ES-I3 (cell line): Measurements from ENCODE around the gene OR8B8.

ENCODE experiments used
- H3K36me3 ChIP-seq: 2 replicates; pipeline ENCODE4 v1.6.1; 2013; ENCODE audit warnings: mild to moderate bottlenecking, low read length, control low read depth, moderate library complexity; ENCODE audit not compliant: insufficient read depth
- H3K4me1 ChIP-seq: 2 replicates; pipeline ENCODE4 v1.6.1; 2013; ENCODE audit warnings: mild to moderate bottlenecking, control low read depth, low read length; ENCODE audit not compliant: insufficient read depth
- H3K9ac ChIP-seq: 2 replicates; pipeline ENCODE4 v1.6.1; 2013; ENCODE audit warnings: low read depth, mild to moderate bottlenecking, low read length, moderate library complexity
- H3K9me3 ChIP-seq: 2 replicates; pipeline ENCODE4 v1.6.1; 2013; ENCODE audit warnings: mild to moderate bottlenecking, low read length, moderate library complexity; ENCODE audit not compliant: control insufficient read depth, insufficient read depth

Gene OR8B8

DNA sequence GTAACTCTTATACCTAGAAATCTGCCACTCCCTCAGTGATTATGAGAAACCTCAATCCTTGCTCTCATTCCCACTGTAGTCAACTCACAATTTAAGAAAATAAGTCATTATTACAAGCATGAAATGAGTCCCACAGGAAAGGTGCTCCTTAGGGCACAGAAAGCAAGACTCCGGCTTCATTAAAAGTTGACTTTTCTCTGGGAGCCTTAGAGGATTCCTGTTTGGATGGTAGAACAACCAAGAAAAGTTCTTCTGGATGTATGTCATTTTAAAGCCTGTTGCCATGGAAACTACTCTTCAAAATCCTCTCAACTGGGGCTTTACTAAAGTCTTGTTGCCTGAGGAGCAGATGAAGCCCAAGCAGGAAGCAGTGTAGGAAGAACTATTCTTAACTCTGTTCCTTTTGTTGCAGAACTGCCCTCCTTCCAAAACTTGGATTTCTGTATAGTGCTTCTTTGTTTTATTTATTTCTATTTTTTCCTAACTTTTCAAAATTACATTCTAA, at the start of gene OR8B8:
TSS of gene OR8B8 (minus strand) at position 51 of the 505 bp plus-strand sequence. CDS start 4,611 bp downstream, outside the sequence.
- Histone ChIP-seq H3K36me3 (no peaks in the 10 kb centered on the region), H3K9me3 (no peaks in the 10 kb centered on the region), H3K9ac (no peak within 1 kb of the TSS), H3K4me1 (no peaks in the 10 kb centered on the region)

GRCh38 chr11:124493016-124493655, 47.6 kb upstream of the OR8B8 start:
- no peaks in the 10 kb centered on the region for H3K4me1 ChIP-seq
- H3K9ac ChIP-seq: no peak overlapping the region
- H3K36me3 ChIP-seq: no peaks in the 10 kb centered on the region
- no peaks in the 10 kb centered on the region for H3K9me3 ChIP-seq

GRCh38 chr11:124483422-124483821, 37.9 kb upstream of the OR8B8 start:
- Histone ChIP-seq H3K9ac (no peak overlapping the region), H3K36me3 (no peaks in the 10 kb centered on the region), H3K9me3 (no peaks in the 10 kb centered on the region), H3K4me1 (peaks cover 13% of the 10 kb centered on the region; the same call in 1 of the 2 replicates)

DNA sequence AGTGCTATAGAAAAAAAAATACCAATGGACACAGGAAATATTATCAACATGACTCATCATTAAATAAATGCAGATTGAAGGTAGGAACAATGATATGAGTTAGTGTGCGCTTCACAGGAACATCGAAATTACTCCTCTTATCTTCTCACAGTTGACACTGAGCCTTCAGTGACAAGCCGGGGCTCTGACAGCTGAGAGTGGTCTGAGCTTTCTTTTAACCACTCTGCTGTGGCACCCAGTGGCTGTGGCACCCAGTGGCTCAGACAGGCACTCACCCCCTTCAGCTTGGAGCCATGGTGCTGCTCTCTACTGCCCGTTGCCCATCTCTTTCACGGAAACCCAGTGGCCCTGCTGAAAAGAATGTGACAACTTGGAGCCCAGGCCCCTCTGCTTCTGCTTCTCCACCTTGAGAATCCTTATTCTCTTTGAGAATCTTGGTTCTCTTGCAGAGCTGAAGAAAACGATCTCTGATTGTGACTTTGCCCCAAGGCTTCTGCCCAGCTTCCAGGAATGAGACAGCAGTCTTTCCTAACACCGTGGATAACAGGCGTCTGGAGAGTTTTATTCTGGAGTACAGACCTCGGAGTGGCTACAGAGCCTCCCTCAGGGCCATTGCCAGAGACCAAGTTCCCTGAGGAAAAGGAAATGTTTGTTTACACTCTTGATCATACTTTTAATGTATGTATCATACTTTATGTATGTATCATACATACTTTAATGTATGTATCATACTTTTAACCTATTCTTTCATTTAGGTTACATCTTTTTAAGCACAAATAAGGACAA, 37.1 kb upstream of the OR8B8 start:
- no peak overlapping the region for H3K9ac ChIP-seq
- H3K4me1 ChIP-seq: peaks cover 13% of the 10 kb centered on the region; the same call in 1 of the 2 replicates
- H3K9me3 ChIP-seq: no peaks in the 10 kb centered on the region
- no peaks in the 10 kb centered on the region for H3K36me3 ChIP-seq

DNA sequence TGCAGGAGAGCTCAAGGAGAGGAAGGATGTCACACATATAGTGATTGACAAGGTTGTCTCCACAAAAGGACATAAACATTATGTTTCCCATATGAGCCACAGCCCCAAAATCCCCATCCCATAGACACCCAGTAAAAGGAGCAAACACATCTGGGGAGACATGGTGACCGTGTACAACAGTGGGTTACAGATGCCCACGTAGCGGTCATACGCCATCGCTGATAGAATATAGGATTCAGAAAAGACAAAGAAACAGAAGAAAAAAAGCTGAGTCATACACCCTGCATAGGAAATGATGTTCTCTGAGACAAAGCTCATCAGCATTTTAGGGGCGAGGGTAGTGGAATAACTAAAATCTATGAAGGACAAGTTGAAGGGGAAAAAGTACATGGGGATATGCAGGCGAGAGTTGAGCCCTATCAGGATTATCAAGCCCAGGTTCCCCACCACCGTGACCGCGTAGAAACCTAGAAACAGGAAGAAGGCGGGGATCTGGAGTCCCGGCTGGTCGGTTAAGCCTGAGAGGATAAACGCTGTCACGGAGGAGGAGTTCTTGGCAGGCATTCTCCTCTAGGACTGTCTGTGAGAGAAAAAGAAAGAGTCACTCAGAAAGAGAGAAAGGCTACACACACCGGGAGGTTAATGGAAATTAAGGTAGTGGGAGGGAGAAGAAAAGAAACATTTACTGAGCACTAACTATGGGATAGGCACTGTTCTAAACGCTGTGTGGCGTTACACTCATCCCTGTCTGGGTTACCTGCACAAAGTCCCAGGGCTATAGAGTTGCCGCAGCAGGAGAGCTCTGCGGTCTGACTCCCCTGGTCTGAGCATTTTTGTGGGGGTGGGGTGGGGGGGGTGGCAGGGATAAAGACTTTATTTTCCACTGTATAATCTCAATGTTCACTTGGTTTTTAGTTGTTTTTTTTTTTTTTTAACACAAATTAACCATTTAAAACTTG, 36.1 kb upstream of the OR8B8 start:
- H3K4me1 ChIP-seq: peaks cover 13% of the 10 kb centered on the region; the same call in 1 of the 2 replicates
- no peaks in the 10 kb centered on the region for H3K9me3 ChIP-seq
- no peaks in the 10 kb centered on the region for H3K36me3 ChIP-seq
- peak overlapping the region; percentile 59; the same call in 1 of the 2 replicates for H3K9ac ChIP-seq

DNA sequence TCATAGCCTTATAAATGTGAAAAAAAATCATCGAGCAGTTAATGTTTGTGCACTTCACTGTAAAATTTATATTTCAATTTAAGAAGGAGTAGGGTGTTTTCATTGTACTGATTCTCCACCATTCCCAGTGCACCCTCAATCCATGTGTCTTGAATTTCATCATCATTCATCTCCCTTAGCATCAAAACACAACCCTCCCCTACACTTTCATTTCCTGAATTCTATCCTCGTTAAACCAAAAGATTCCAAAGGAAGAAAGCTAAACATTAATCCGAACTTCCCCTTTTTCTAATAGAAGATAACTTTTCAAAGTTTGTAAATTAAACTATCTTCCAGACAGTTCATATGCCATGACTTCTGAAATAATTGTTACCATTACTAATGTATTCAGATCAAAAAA, 34.1 kb upstream of the OR8B8 start:
- H3K4me1 ChIP-seq: peaks cover 13% of the 10 kb centered on the region; the same call in 1 of the 2 replicates
- no peaks in the 10 kb centered on the region for H3K9me3 ChIP-seq
- H3K9ac ChIP-seq: no peak overlapping the region
- no peaks in the 10 kb centered on the region for H3K36me3 ChIP-seq

- H3K9ac ChIP-seq: no peak overlapping the region
- H3K36me3 ChIP-seq: no peaks in the 10 kb centered on the region
- no peaks in the 10 kb centered on the region for H3K9me3 ChIP-seq
- H3K4me1 ChIP-seq: no peaks in the 10 kb centered on the region
Measured at GRCh38 chr11:124475265-124475664, 29.8 kb upstream of the OR8B8 start.

DNA sequence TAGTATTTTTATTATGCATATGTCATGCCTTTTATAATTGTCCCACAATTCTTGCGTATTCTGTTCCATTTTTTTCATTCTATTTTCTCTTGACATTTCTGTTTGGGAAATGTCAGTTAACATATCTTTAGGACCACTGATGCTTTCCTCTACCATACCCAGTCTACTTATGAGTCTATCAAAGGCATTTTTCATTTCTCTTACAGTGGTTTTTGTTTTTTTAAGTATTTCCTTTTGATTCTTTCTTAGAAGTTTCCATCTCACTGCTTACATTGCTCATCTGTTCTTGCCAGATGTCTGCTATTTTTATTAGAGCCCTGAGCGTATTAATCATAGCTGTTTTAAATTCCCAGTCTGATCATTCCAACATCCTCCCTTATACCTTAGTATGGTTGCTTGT, 29.3 kb upstream of the OR8B8 start:
- Histone ChIP-seq H3K9me3 (no peaks in the 10 kb centered on the region), H3K36me3 (no peaks in the 10 kb centered on the region)

DNA sequence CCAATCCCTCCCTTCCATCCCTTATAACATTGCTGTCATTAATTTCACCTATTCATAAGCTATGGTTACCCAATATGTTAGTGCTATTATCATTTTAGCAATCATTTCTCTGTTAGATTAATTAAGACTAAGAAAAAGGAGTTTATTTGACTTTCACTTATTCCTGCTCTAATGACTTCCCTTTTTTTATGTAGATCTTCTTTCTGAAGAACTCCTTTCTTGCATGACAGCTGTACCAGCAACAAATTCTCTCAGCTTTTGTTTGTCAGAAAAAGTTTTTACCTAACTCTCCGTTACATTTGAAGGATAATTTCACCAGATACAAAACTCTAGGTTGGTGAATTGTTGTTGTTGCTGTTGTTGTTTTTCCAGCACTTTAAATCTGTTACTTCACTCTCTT, 28.6 kb upstream of the OR8B8 start:
- H3K4me1 ChIP-seq: no peaks in the 10 kb centered on the region

More for the DNA sequence above, 29.3 kb upstream of the OR8B8 start:
- no peak overlapping the region for H3K9ac ChIP-seq
- no peaks in the 10 kb centered on the region for H3K4me1 ChIP-seq

GRCh38 chr11:124473476-124473875, 28.0 kb upstream of the OR8B8 start:
- no peak overlapping the region for H3K9ac ChIP-seq
- no peaks in the 10 kb centered on the region for H3K9me3 ChIP-seq
- no peaks in the 10 kb centered on the region for H3K4me1 ChIP-seq
- H3K36me3 ChIP-seq: no peaks in the 10 kb centered on the region

More for the DNA sequence above, 28.6 kb upstream of the OR8B8 start:
- Histone ChIP-seq H3K9me3 (no peaks in the 10 kb centered on the region), H3K9ac (no peak overlapping the region), H3K36me3 (no peaks in the 10 kb centered on the region)

DNA sequence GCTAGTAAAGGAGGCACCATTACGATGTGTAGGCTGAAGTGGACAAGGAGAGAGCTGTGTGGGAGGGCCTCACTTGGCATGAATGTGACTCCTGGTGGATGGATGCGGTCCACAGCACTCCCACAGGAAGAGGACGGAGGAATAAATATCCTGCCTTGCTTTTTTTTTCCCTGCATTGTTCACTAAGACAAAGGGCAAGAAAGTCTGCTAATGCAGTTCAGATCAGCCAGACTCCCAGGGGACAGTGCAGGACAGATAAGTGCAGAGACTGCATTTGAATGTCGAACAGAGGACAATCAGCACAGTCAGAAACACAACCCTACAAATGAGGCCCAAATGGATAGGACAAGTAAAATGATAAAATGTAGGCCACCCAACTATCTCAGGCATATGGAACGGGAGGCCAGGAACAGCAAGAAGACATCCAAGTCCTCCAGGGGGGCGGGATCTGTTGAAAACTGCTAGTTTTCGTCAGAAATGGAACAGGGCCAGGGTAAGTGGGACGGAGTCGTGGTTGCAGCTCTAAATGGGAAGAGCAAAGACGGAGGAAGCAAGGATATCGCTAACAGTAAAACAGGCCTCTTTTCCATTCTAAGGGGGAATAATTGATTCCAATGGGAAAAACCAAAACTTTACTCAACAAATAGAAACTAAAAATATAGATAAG, 25.2 kb upstream of the OR8B8 start:
- no peaks in the 10 kb centered on the region for H3K36me3 ChIP-seq
- H3K9ac ChIP-seq: no peak overlapping the region
- H3K9me3 ChIP-seq: no peaks in the 10 kb centered on the region
- H3K4me1 ChIP-seq: no peaks in the 10 kb centered on the region

GRCh38 chr11:124467381-124467927, 22.0 kb upstream of the OR8B8 start:
- no peaks in the 10 kb centered on the region for H3K4me1 ChIP-seq
- H3K9ac ChIP-seq: no peak overlapping the region
- H3K36me3 ChIP-seq: no peaks in the 10 kb centered on the region
- H3K9me3 ChIP-seq: no peaks in the 10 kb centered on the region

- Histone ChIP-seq H3K9me3 (no peaks in the 10 kb centered on the region), H3K36me3 (no peaks in the 10 kb centered on the region), H3K9ac (no peak overlapping the region), H3K4me1 (no peaks in the 10 kb centered on the region)
Measured at GRCh38 chr11:124465368-124465767, 19.9 kb upstream of the OR8B8 start.
